ENCODE data around the gene UQCC2.
A peak's percentile ranks its signal among the peaks of the same experiment; 100 is the strongest.

UQCC2 gene

GRCh38 chr6:33671744-33672072 lies 39.8 kb downstream of the UQCC2 start:
- no peak for DNase-seq

GRCh38 chr6:33670971-33671743 lies 40.3 kb downstream of the UQCC2 start:
- DNase-seq, result no peak

GRCh38 chr6:33670086-33670660 lies 41.3 kb downstream of the UQCC2 start:
- no peak for DNase-seq

- peak; percentile 32 for DNase-seq
Measured at GRCh38 chr6:33668914-33669313, 42.6 kb downstream of the UQCC2 start.

GRCh38 chr6:33668328-33668727 lies 43.2 kb downstream of the UQCC2 start:
- no peak for DNase-seq

GRCh38 chr6:33667776-33668175 lies 43.7 kb downstream of the UQCC2 start:
- DNase-seq, result no peak

- no peak for DNase-seq
Measured at GRCh38 chr6:33667072-33667471, 44.4 kb downstream of the UQCC2 start.

- DNase-seq, result no peak
Measured at GRCh38 chr6:33665957-33666356, 45.5 kb downstream of the UQCC2 start.

- DNase-seq, result no peak
Measured at GRCh38 chr6:33664506-33665057, 46.9 kb downstream of the UQCC2 start.

GRCh38 chr6:33663727-33664449 lies 47.6 kb downstream of the UQCC2 start:
- no peak for DNase-seq

GRCh38 chr6:33663028-33663427 lies 48.5 kb downstream of the UQCC2 start:
- DNase-seq, result no peak

GRCh38 chr6:33662318-33662717 lies 49.2 kb downstream of the UQCC2 start:
- DNase-seq, result no peak

GRCh38 chr6:33661106-33661838 lies 50.2 kb downstream of the UQCC2 start:
- DNase-seq, result no peak

- no peak for DNase-seq
Measured at GRCh38 chr6:33659986-33660385, 51.5 kb downstream of the UQCC2 start.

- DNase-seq, result no peak
Measured at GRCh38 chr6:33658982-33659689, 52.4 kb downstream of the UQCC2 start.

- DNase-seq, result no peak
Measured at GRCh38 chr6:33656844-33657243, 54.7 kb downstream of the UQCC2 start.

GRCh38 chr6:33654831-33655554 lies 56.5 kb downstream of the UQCC2 start:
- DNase-seq, result no peak

- no peak for DNase-seq
Measured at GRCh38 chr6:33652002-33652401, 59.5 kb downstream of the UQCC2 start.

- no peak for DNase-seq
Measured at GRCh38 chr6:33651403-33651802, 60.1 kb downstream of the UQCC2 start.

Measured in activated T-cell treated with anti-CD3 and anti-CD28 coated beads for 4 hours (primary cell).